Breast epithelium (tissue), 3 donors: Measurements from ENCODE around the gene RPS6KL1.

Experiments
- POLR2A ChIP-seq: fragments of 450-650 bp; IDR thresholded peaks from one replicate; pipeline ENCODE4 v1.6.1; 2016; ENCODE audit warnings: antibody characterized with exemption, mild to moderate bottlenecking, moderate library complexity
- POLR2AphosphoS5 ChIP-seq, 3 donors: sonication (generic); formaldehyde crosslinking; IDR thresholded peaks; one replicate each; pipeline ENCODE4 v1.6.1; 2017; ENCODE audit warnings: antibody characterized with exemption in 3 of 3
- TF ChIP-seq, protein P1 (sequence below), 3 donors: fragments of 450-650 bp; IDR thresholded peaks; one replicate each; pipeline ENCODE4 v1.5.1; 2016 to 2017; ENCODE audit warnings: antibody characterized with exemption in 3 of 3, mild to moderate bottlenecking in 3 of 3, moderate library complexity in 3 of 3

DNA sequence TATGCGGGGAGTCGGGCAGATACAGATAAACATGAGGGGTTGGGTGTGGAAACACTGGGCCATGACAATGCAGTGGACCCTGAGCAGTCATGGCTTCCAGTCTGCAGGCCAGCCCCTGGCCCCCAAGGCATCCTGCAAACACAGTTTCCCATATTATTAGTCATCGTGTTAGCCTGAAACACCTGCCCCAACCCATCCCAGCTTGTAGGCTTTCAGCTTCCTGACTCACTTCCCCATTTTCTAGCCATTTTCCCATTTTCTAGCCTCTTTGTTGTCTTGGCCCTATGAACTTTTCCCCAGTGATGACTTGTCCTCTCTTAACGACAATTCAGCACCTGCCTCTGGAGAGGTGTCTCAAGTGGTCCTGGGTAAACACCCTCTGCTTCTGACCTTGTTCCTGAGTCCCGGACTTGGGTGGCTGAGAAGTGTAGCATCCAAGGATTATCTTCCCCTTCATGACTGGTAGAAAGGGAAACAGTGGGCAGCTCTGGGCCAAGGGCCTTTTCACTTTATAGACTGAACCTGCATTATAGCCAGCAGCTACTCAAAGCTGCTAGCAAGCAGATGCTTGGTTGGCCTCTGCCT lies 36.6 kb upstream of the RPS6KL1 start:
- no peak for TF ChIP-seq POLR2A
- TF ChIP-seq, protein P1, sequence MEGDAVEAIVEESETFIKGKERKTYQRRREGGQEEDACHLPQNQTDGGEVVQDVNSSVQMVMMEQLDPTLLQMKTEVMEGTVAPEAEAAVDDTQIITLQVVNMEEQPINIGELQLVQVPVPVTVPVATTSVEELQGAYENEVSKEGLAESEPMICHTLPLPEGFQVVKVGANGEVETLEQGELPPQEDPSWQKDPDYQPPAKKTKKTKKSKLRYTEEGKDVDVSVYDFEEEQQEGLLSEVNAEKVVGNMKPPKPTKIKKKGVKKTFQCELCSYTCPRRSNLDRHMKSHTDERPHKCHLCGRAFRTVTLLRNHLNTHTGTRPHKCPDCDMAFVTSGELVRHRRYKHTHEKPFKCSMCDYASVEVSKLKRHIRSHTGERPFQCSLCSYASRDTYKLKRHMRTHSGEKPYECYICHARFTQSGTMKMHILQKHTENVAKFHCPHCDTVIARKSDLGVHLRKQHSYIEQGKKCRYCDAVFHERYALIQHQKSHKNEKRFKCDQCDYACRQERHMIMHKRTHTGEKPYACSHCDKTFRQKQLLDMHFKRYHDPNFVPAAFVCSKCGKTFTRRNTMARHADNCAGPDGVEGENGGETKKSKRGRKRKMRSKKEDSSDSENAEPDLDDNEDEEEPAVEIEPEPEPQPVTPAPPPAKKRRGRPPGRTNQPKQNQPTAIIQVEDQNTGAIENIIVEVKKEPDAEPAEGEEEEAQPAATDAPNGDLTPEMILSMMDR (IDR thresholded peaks at IDR 0.05), result no peak
- no peak for TF ChIP-seq POLR2AphosphoS5 (IDR thresholded peaks at IDR 0.05)
